HEK293T (cell line): ENCODE data around the gene FTL.

Experiments used
- CTBP1 ChIP-seq: fragments of 450-650 bp; IDR thresholded peaks from 2 replicates; pipeline ENCODE4 v1.6.1; 2016; ENCODE audit warnings: borderline replicate concordance
- FOXM1 ChIP-seq: fragments of 450-650 bp; IDR thresholded peaks from 2 replicates; pipeline ENCODE4 v1.6.1; 2017; ENCODE audit warnings: mild to moderate bottlenecking, borderline replicate concordance
- HDGF ChIP-seq: fragments of 450-650 bp; IDR thresholded peaks from 2 replicates; pipeline ENCODE4 v1.6.1; 2017; ENCODE audit warnings: antibody characterized with exemption, borderline replicate concordance
- L3MBTL2 ChIP-seq: fragments of 450-650 bp; conservative IDR thresholded peaks from 2 replicates; pipeline ENCODE4 v1.6.1; 2016; ENCODE audit warnings: mild to moderate bottlenecking
- NFRKB ChIP-seq: fragments of 450-650 bp; IDR thresholded peaks from 2 replicates; pipeline ENCODE4 v1.6.1; 2016; ENCODE audit warnings: mild to moderate bottlenecking, moderate library complexity
- ZNF384 ChIP-seq: fragments of 450-650 bp; IDR thresholded peaks from 2 replicates; pipeline ENCODE4 v1.6.1; 2016

DNA sequence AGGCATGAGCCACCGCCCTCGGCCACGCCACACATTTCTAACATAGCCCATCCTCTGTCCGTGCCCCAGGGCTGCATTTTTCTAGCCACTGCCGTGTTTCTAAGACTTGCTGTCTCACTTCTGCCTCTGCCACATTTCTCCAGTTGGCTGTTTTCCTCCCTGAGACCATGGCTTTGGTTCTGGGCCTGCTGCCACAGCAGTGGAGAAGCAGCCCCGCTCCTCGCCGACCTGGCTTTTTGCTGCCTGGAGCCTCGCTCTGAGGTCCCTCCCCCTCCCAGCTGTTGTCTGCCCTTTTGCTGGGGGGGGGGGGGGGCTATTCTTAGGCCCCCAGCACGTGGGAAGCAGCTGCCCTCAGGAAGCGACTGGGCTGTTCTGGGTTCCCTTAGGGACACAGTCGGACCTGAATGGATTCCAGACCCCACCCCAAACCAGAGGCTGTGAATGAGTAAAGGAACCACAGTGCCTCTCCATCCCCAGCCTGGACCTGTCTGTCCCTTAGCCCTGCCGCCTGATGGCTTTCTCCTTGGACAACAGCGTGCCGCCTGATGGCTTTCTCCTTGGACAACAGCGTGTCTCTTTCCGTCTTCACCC, 24.7 kb downstream of the FTL start:
- TF ChIP-seq HDGF = no peak
- TF ChIP-seq FOXM1 = no peak
- no peak for TF ChIP-seq NFRKB
- TF ChIP-seq L3MBTL2 = no peak
- no peak for TF ChIP-seq CTBP1
- TF ChIP-seq ZNF384 = no peak
